K562 (cell line): ENCODE measurements around the gene EEFSEC. TPM values are rescaled to one million over a fixed set of nuclear protein-coding genes. Genes with fewer than 3 reads are reported as not detected.

Experiments used
- CBFA2T3 ChIP-seq: fragments of 450-650 bp; IDR thresholded peaks from 2 replicates; pipeline ENCODE4 v1.6.1; 2017
- CBX2 ChIP-seq: fragments of 200-600 bp; sonication (generic); IDR thresholded peaks from one replicate; pipeline ENCODE4 v1.6.1; 2012; ENCODE audit warnings: mild to moderate bottlenecking, low read length, inconsistent platforms; ENCODE audit not compliant: insufficient read depth, poor library complexity, severe bottlenecking
- HDAC1 ChIP-seq, 2 experiments: fragments of 450-650 bp; IDR thresholded peaks; 2 replicates each; pipeline ENCODE4 v1.6.1; 2016 to 2017; ENCODE audit warnings: inconsistent platforms in 1 of 2, mild to moderate bottlenecking in 1 of 2, moderate library complexity in 1 of 2
- HEY1 ChIP-seq: fragments of 250-450 bp; sonication (Bioruptor Pico); IDR thresholded peaks from 2 replicates; pipeline ENCODE4 v1.5.0; 2020; ENCODE audit warnings: mild to moderate bottlenecking, moderate library complexity, borderline replicate concordance
- HNRNPL ChIP-seq: fragments of 200-400 bp; formaldehyde crosslinking; IDR thresholded peaks from 2 replicates; pipeline ENCODE4 v1.6.1; 2017; ENCODE audit warnings: low read depth, mild to moderate bottlenecking, low read length
- MCM3 ChIP-seq: fragments of 450-650 bp; IDR thresholded peaks from 2 replicates; pipeline ENCODE4 v1.6.1; 2016
- MNT ChIP-seq, 2 experiments: fragments of 450-650 bp; conservative IDR thresholded peaks; 2 replicates each; pipeline ENCODE4 v1.6.1; 2017; ENCODE audit warnings: mild to moderate bottlenecking in 2 of 2, moderate library complexity in 2 of 2
- MYC ChIP-seq, 2 experiments: fragments of 250-450 bp in 1 of 2; sonication (Bioruptor Pico) in 1 of 2; IDR thresholded peaks; 2 replicates each; pipeline versions ENCODE4 v1.5.1 to v1.6.1; 2012 to 2021; ENCODE audit warnings: low read depth in 2 of 2, borderline replicate concordance in 1 of 2, improper control_type of control experiment in 1 of 2, low read length in 1 of 2, mild to moderate bottlenecking in 1 of 2, moderate library complexity in 1 of 2
- NFIC ChIP-seq: fragments of 450-650 bp; IDR thresholded peaks from 2 replicates; pipeline ENCODE4 v1.6.1; 2017; ENCODE audit warnings: mild to moderate bottlenecking, inconsistent platforms
- NR2C2 ChIP-seq, 2 experiments: fragments of 200-800 bp in 1 of 2; sonication (Bioruptor generic) in 1 of 2; sonication (generic) in 1 of 2; formaldehyde crosslinking in 1 of 2; IDR thresholded peaks; 2 replicates each; pipeline versions ENCODE4 v1.6.1 to v1.8.0; 2016 to 2022; ENCODE audit warnings: mild to moderate bottlenecking in 1 of 2, missing compliant biosample characterization in 1 of 2, missing genetic modification characterization in 1 of 2, missing genetic modification reagents in 1 of 2
- POLR2G ChIP-seq: fragments of 200-400 bp; formaldehyde crosslinking; IDR thresholded peaks from 2 replicates; pipeline ENCODE4 v1.6.1; 2017; ENCODE audit warnings: low read depth, mild to moderate bottlenecking, antibody characterized with exemption, low read length, moderate library complexity
- RAD51 ChIP-seq: fragments of 450-650 bp; IDR thresholded peaks from 2 replicates; pipeline ENCODE4 v1.7.1; 2016; ENCODE audit warnings: low read depth, mild to moderate bottlenecking, borderline replicate concordance
- RBFOX2 ChIP-seq: fragments of 200-400 bp; formaldehyde crosslinking; IDR thresholded peaks from 2 replicates; pipeline ENCODE4 v1.6.1; 2017; ENCODE audit warnings: low read depth, mild to moderate bottlenecking, low read length, moderate library complexity
- SMARCE1 ChIP-seq: fragments of 450-650 bp; IDR thresholded peaks from 2 replicates; pipeline ENCODE4 v1.7.1; 2016; ENCODE audit warnings: mild to moderate bottlenecking
- TCF3 ChIP-seq: sonication (generic); formaldehyde crosslinking; IDR thresholded peaks from 2 replicates; pipeline ENCODE4 v1.4.0; 2020; ENCODE audit warnings: mild to moderate bottlenecking, missing genetic modification reagents
- ZNF165 ChIP-seq: fragments of 250-450 bp; sonication (Bioruptor Pico); IDR thresholded peaks from 2 replicates; pipeline ENCODE4 v1.4.0; 2020; ENCODE audit warnings: borderline replicate concordance
- ZNF778 ChIP-seq: fragments of 450-650 bp; formaldehyde crosslinking; IDR thresholded peaks from 2 replicates; pipeline ENCODE4 v1.4.0; 2020; ENCODE audit warnings: mild to moderate bottlenecking, moderate library complexity
- polyA plus RNA-seq, 8 experiments: library from polyadenylated mRNA; depleted of rRNA in 4 of 8; stranded (reverse) in 5 of 8; unstranded in 3 of 8; fragments of >200 nt; fragmentation: Nextera tagmentation in 2 of 8; fragmentation: Illumina TruSeq in 1 of 8; extraction: Ambion mirVana in 2 of 8; extraction: Trizol in 1 of 8; gene quantifications; 2 replicates each; pipeline versions ENCODE4 v1.2.1 to v1.2.3, GENCODE V29; 2011 to 2014; ENCODE audit warnings: inconsistent platforms in 1 of 8, missing spikeins in 1 of 8
- total RNA-seq, 7 experiments: library from RNA; depleted of rRNA in 6 of 7; stranded (reverse); fragments of >200 nt in 6 of 7; fragmentation: Illumina TruSeq in 2 of 7; extraction: Trizol in 2 of 7; gene quantifications; 2 replicates each; pipeline versions ENCODE4 v1.2.1 to v1.2.3, GENCODE V29; 2011 to 2021; ENCODE audit warnings: low replicate concordance in 1 of 7
- TF ChIP-seq, protein P1 (sequence below), 2 experiments: IDR thresholded peaks; 2 replicates each; pipeline ENCODE4 v1.6.1; 2011; ENCODE audit warnings: borderline replicate concordance in 1 of 2, control low read depth in 1 of 2, low read depth in 1 of 2, low read length in 1 of 2, mild to moderate bottlenecking in 1 of 2, mixed read lengths in 1 of 2, moderate library complexity in 1 of 2; ENCODE audit not compliant: insufficient read depth in 1 of 2, insufficient read length in 1 of 2, poor library complexity in 1 of 2, severe bottlenecking in 1 of 2; ENCODE audit errors: extremely low read depth in 1 of 2
- TF ChIP-seq, protein P2 (sequence below), 3 experiments: fragments of 200-800 bp in 1 of 3; sonication (Bioruptor generic) in 1 of 3; sonication (generic) in 1 of 3; formaldehyde crosslinking in 1 of 3; IDR thresholded peaks; 2 replicates each; pipeline versions ENCODE4 v1.6.1 to v1.8.0; 2016 to 2022; ENCODE audit warnings: mild to moderate bottlenecking in 2 of 3, missing compliant biosample characterization in 2 of 3, missing genetic modification characterization in 2 of 3, missing genetic modification reagents in 1 of 3
- TF ChIP-seq, protein P3 (sequence below): fragments of 200-800 bp; sonication (Bioruptor generic); IDR thresholded peaks from 2 replicates; pipeline ENCODE4 v1.6.1; 2017; ENCODE audit warnings: missing genetic modification characterization, missing compliant biosample characterization

EEFSEC gene
- total and polyA plus RNA-seq, 9 of the 15 experiments (the other 6 are each of a cell fraction or from before 2014, with no cell fraction given), result 0.35 to 11.8 (median 7.7) TPM

- TF ChIP-seq POLR2G, result peak; percentile 75
- TF ChIP-seq MCM3, result no peak
- TF ChIP-seq, protein P1, sequence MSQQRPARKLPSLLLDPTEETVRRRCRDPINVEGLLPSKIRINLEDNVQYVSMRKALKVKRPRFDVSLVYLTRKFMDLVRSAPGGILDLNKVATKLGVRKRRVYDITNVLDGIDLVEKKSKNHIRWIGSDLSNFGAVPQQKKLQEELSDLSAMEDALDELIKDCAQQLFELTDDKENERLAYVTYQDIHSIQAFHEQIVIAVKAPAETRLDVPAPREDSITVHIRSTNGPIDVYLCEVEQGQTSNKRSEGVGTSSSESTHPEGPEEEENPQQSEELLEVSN (IDR thresholded peaks at IDR 0.05; ENCODE audit: borderline replicate concordance in 1 of 2, extremely low read depth in 1 of 2, insufficient read depth in 1 of 2, insufficient read length in 1 of 2, low read depth in 1 of 2, low read length in 1 of 2, poor library complexity in 1 of 2, severe bottlenecking in 1 of 2), result peak in 1 of 2 experiments; percentile 66
- peak; percentile 65 to 73 for TF ChIP-seq MNT (conservative IDR thresholded peaks at IDR 0.05)
- peak; percentile 60; the same call in 1 of the 2 replicates for TF ChIP-seq RAD51
- 0 out of 2 replicates have a peak, but pooled peaks have one; percentile 7 for TF ChIP-seq ZNF165 (CRISPR knock-in tag)
- TF ChIP-seq, protein P2, sequence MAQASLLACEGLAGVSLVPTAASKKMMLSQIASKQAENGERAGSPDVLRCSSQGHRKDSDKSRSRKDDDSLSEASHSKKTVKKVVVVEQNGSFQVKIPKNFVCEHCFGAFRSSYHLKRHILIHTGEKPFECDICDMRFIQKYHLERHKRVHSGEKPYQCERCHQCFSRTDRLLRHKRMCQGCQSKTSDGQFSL (CRISPR knock-in tag; IDR thresholded peaks at IDR 0.05), result peak; percentile 20; the same call in 1 of the 2 replicates
- TF ChIP-seq, protein P2 (tag; IDR thresholded peaks at IDR 0.05), result no peak
- 0 out of 2 replicates have a peak, but pooled peaks have one; percentile 50 for TF ChIP-seq NR2C2 (CRISPR knock-in tag; IDR thresholded peaks at IDR 0.05)
- no peak; the same call in none of the 2 replicates for TF ChIP-seq NR2C2 (tag; IDR thresholded peaks at IDR 0.05)
- TF ChIP-seq HEY1 (CRISPR knock-in tag), result no peak
- peak in 1 of 2 experiments; percentile 15; a peak in 1 of 4 replicates for TF ChIP-seq HDAC1 (IDR thresholded peaks at IDR 0.05)
- no peak for TF ChIP-seq SMARCE1
- TF ChIP-seq, protein P3, sequence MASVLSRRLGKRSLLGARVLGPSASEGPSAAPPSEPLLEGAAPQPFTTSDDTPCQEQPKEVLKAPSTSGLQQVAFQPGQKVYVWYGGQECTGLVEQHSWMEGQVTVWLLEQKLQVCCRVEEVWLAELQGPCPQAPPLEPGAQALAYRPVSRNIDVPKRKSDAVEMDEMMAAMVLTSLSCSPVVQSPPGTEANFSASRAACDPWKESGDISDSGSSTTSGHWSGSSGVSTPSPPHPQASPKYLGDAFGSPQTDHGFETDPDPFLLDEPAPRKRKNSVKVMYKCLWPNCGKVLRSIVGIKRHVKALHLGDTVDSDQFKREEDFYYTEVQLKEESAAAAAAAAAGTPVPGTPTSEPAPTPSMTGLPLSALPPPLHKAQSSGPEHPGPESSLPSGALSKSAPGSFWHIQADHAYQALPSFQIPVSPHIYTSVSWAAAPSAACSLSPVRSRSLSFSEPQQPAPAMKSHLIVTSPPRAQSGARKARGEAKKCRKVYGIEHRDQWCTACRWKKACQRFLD, result peak; percentile 49
- peak; percentile 77 for TF ChIP-seq RBFOX2
- peak; percentile 61; the same call in 1 of the 2 replicates for TF ChIP-seq MYC (IDR thresholded peaks at IDR 0.05; ENCODE audit: low read depth, low read length)
- TF ChIP-seq MYC (CRISPR knock-in tag; IDR thresholded peaks at IDR 0.05; ENCODE audit: borderline replicate concordance, low read depth), result peak; percentile 62; the same call in 1 of the 2 replicates
- TF ChIP-seq HNRNPL, result 0 out of 2 replicates have a peak, but pooled peaks have one; percentile 12
- TF ChIP-seq TCF3 (CRISPR knock-in tag), result peak; percentile 23; the same call in 1 of the 2 replicates
- TF ChIP-seq CBFA2T3, result peak; percentile 54; the same call in 1 of the 2 replicates
- no peak for TF ChIP-seq CBX2
- TF ChIP-seq NFIC, result peak; percentile 70
- TF ChIP-seq ZNF778 (CRISPR knock-in tag), result no peak
Measured at GRCh38 chr3:128413413-128414205, 260.3 kb downstream of the EEFSEC start (continued).
